ENCODE measurements around the gene MACROD2. TPM values are rescaled to one million over a fixed set of nuclear protein-coding genes. Genes with fewer than 3 reads are reported as not detected.

MACROD2 gene
- total and polyA plus RNA-seq, 2 donors (not counting 1 experiment from before 2014, with no cell fraction given): 5.3 to 6.7 TPM

DNA sequence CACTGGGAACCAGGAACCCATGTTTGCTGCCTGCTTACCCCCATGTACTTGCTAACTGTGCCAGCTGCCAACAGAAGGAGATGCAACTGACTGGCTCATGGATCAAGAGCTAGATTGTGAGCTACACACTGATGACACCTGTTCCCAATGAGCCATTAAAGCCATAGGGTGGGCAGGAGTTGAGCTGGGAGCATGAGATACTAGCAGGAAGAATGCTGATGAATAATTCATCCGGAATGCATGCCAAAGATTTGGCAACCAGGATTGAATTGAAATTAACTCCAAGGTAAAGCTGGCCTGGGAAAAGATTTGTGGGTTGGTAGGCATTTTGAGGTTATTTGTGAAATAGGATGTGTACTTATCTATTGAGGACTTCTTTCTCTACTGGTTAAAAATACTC is 1946.8 kb downstream of the MACROD2 start:
- Mint-ChIP-seq H3K27me3 (no peaks in the 10 kb centered on the region), H3K4me1 (peaks cover 46% of the 10 kb centered on the region), H3K27ac (peak overlapping the region; percentile 54), H3K4me3 (no peak overlapping the region), H3K9me3 (ENCODE audit: insufficient read depth) (peaks cover 5% of the 10 kb centered on the region)
- H3K36me3 ChIP-seq (replicated peaks in 1 of 2; ENCODE audit: control extremely low read depth in 1 of 2, control insufficient read depth in 1 of 2, extremely low read depth in 1 of 2, insufficient read depth in 2 of 2, low read length in 1 of 2): peaks cover 0 to 5% of the 10 kb centered on the region in 2 experiments
- H3K9me3 ChIP-seq (ENCODE audit: control extremely low read depth in 1 of 3, control insufficient read depth in 2 of 3, insufficient read depth in 1 of 3, low read length in 2 of 3): peaks cover 1 to 10% (median 7%) of the 10 kb centered on the region in 3 donors
- ATAC-seq (ENCODE audit: low read depth): no peak
- H3K79me2 ChIP-seq (ENCODE audit: control insufficient read depth, insufficient read depth, low read length): peaks cover 46% of the 10 kb centered on the region
- DNase-seq: no peak
- H4K20me1 ChIP-seq (ENCODE audit: control insufficient read depth, insufficient read depth, low read length, poor library complexity, severe bottlenecking): no peaks in the 10 kb centered on the region
- H3K9ac ChIP-seq (ENCODE audit: low read length): no peak overlapping the region
- intact Hi-C loops (cut with micrococcal nuclease): no loop called here
- POLR2A ChIA-PET: no interaction called here
- WGBS (ENCODE audit: insufficient coverage): 60% methylated on average over 1 of the region's 1 CpG
- H3K4me3 ChIP-seq (ENCODE audit: control extremely low read depth in 1 of 5, extremely low read depth in 1 of 5, insufficient read depth in 1 of 5, low read depth in 2 of 5, low read length in 4 of 5): no peak overlapping the region
- H2AFZ ChIP-seq (ENCODE audit: insufficient read depth, low read depth, low read length, poor library complexity, severe bottlenecking): no peak overlapping the region
- no peaks in the 10 kb centered on the region for H3K27me3 ChIP-seq (replicated peaks in 1 of 4; ENCODE audit: control extremely low read depth in 1 of 4, control insufficient read depth in 3 of 4, insufficient read depth in 4 of 4, low read length in 3 of 4)
- H3K4me2 ChIP-seq (replicated peaks; ENCODE audit: low read depth, low read length, poor library complexity, severe bottlenecking): peak overlapping the region; percentile 4
- H3K27ac ChIP-seq (ENCODE audit: low read length in 2 of 2): no peak overlapping the region
- CTCF ChIA-PET: no interaction called here
- peaks cover 21 to 37% of the 10 kb centered on the region in 2 donors for H3K4me1 ChIP-seq (ENCODE audit: control insufficient read depth in 2 of 2, insufficient read depth in 2 of 2, low read length in 2 of 2)
- TF ChIP-seq EZH2 (IDR thresholded peaks at IDR 0.05; ENCODE audit: borderline replicate concordance, insufficient read depth, low read depth, low read length, poor library complexity, severe bottlenecking): no peak
- TF ChIP-seq, protein P1, sequence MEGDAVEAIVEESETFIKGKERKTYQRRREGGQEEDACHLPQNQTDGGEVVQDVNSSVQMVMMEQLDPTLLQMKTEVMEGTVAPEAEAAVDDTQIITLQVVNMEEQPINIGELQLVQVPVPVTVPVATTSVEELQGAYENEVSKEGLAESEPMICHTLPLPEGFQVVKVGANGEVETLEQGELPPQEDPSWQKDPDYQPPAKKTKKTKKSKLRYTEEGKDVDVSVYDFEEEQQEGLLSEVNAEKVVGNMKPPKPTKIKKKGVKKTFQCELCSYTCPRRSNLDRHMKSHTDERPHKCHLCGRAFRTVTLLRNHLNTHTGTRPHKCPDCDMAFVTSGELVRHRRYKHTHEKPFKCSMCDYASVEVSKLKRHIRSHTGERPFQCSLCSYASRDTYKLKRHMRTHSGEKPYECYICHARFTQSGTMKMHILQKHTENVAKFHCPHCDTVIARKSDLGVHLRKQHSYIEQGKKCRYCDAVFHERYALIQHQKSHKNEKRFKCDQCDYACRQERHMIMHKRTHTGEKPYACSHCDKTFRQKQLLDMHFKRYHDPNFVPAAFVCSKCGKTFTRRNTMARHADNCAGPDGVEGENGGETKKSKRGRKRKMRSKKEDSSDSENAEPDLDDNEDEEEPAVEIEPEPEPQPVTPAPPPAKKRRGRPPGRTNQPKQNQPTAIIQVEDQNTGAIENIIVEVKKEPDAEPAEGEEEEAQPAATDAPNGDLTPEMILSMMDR (IDR thresholded peaks at IDR 0.05): no peak

DNA sequence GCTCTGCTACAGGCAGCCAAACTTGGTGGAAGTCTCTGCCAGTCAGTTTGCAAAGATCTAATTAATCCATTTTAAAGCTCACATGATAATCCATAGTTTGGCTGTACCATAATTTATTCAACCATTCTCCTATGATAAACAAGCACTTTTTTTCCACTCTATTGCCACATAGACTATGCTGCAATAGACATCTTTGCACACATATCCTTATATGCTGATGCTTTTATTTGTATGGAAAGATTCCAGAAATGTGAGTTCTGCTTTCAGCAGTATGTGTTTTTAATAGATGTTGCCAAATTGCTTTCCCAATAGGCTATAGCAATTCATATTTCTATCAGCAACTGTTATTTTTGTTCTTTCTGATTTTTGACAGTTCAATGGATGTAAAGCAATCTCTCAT is 1950.0 kb downstream of the MACROD2 start:
- no peaks in the 10 kb centered on the region for H4K20me1 ChIP-seq (ENCODE audit: control insufficient read depth, insufficient read depth, low read length, poor library complexity, severe bottlenecking)
- H2AFZ ChIP-seq (ENCODE audit: insufficient read depth, low read depth, low read length, poor library complexity, severe bottlenecking): no peak overlapping the region
- no peak overlapping the region for H3K27ac Mint-ChIP-seq
- H3K9ac ChIP-seq (ENCODE audit: low read length): no peak overlapping the region
- H3K27ac ChIP-seq (ENCODE audit: low read length in 2 of 2): no peak overlapping the region
- no peaks in the 10 kb centered on the region for H3K27me3 ChIP-seq (replicated peaks in 1 of 4; ENCODE audit: control extremely low read depth in 1 of 4, control insufficient read depth in 3 of 4, insufficient read depth in 4 of 4, low read length in 3 of 4)
- no peak overlapping the region for H3K4me2 ChIP-seq (replicated peaks; ENCODE audit: low read depth, low read length, poor library complexity, severe bottlenecking)
- ChIA-PET POLR2A (no interaction called here), CTCF (no interaction called here)
- no peak for ATAC-seq (ENCODE audit: low read depth)
- intact Hi-C loops (cut with micrococcal nuclease): no loop called here
- peaks cover 28% of the 10 kb centered on the region for H3K4me1 Mint-ChIP-seq
- no peak overlapping the region for H3K4me3 Mint-ChIP-seq
- H3K4me1 ChIP-seq (ENCODE audit: control insufficient read depth in 2 of 2, insufficient read depth in 2 of 2, low read length in 2 of 2): peaks cover 0 to 15% of the 10 kb centered on the region in 2 donors
- no peak overlapping the region for H3K4me3 ChIP-seq (ENCODE audit: control extremely low read depth in 1 of 5, extremely low read depth in 1 of 5, insufficient read depth in 1 of 5, low read depth in 2 of 5, low read length in 4 of 5)
- no peaks in the 10 kb centered on the region for H3K27me3 Mint-ChIP-seq
- H3K9me3 ChIP-seq (ENCODE audit: control extremely low read depth in 1 of 3, control insufficient read depth in 2 of 3, insufficient read depth in 1 of 3, low read length in 2 of 3): peaks cover 0 to 1% (median 0%) of the 10 kb centered on the region in 3 donors
- no peaks in the 10 kb centered on the region for H3K9me3 Mint-ChIP-seq (ENCODE audit: insufficient read depth)
- no peak for DNase-seq
- H3K36me3 ChIP-seq (replicated peaks in 1 of 2; ENCODE audit: control extremely low read depth in 1 of 2, control insufficient read depth in 1 of 2, extremely low read depth in 1 of 2, insufficient read depth in 2 of 2, low read length in 1 of 2): peaks cover 0 to 7% of the 10 kb centered on the region in 2 experiments
- peaks cover 39% of the 10 kb centered on the region for H3K79me2 ChIP-seq (ENCODE audit: control insufficient read depth, insufficient read depth, low read length)
- TF ChIP-seq, protein P1 (IDR thresholded peaks at IDR 0.05): no peak
- no peak for TF ChIP-seq EZH2 (IDR thresholded peaks at IDR 0.05; ENCODE audit: borderline replicate concordance, insufficient read depth, low read depth, low read length, poor library complexity, severe bottlenecking)
